K562 (cell line): ENCODE results near the gene INPP5E. TPM values are rescaled to one million over a fixed set of nuclear protein-coding genes. Genes with fewer than 3 reads are reported as not detected.

ENCODE experiments used
- ASH1L ChIP-seq: fragments of 450-650 bp; IDR thresholded peaks from 2 replicates; pipeline ENCODE4 v1.6.1; 2018; ENCODE audit warnings: borderline replicate concordance, mild to moderate bottlenecking, low read depth; ENCODE audit not compliant: partially characterized antibody
- CEBPG ChIP-seq, 3 experiments: fragments of 200-800 bp in 1 of 3; sonication (Bioruptor generic) in 1 of 3; sonication (generic) in 1 of 3; formaldehyde crosslinking in 1 of 3; IDR thresholded peaks in 2 of 3; conservative IDR thresholded peaks in 1 of 3; 2 replicates each; pipeline versions ENCODE4 v1.6.1 to v1.8.0; 2016 to 2022; ENCODE audit warnings: missing compliant biosample characterization in 2 of 3, missing genetic modification characterization in 2 of 3, mild to moderate bottlenecking in 1 of 3, missing genetic modification reagents in 1 of 3
- CHCHD3 ChIP-seq: fragments of 250-450 bp; sonication (Bioruptor Pico); IDR thresholded peaks from 2 replicates; pipeline ENCODE4 v2.1.2; 2022; ENCODE audit warnings: mild to moderate bottlenecking
- FOXO4 ChIP-seq: fragments of 450-650 bp; formaldehyde crosslinking; IDR thresholded peaks from 2 replicates; pipeline ENCODE4 v1.4.0; 2020; ENCODE audit warnings: mild to moderate bottlenecking, moderate library complexity
- HCFC1 ChIP-seq: IDR thresholded peaks from 2 replicates; pipeline ENCODE4 v1.6.1; 2012; ENCODE audit warnings: low read depth, low read length, improper control_type of control experiment
- KDM4B ChIP-seq, 2 experiments: fragments of 450-650 bp in 1 of 2; sonication (generic) in 1 of 2; IDR thresholded peaks; 2 replicates each; pipeline ENCODE4 v1.6.1; 2016 to 2017; ENCODE audit warnings: borderline replicate concordance in 2 of 2, antibody characterized with exemption in 1 of 2, low read depth in 1 of 2, mild to moderate bottlenecking in 1 of 2
- MBD2 ChIP-seq: sonication (generic); IDR thresholded peaks from 2 replicates; pipeline ENCODE4 v1.6.1; 2016; ENCODE audit warnings: low read depth, borderline replicate concordance
- PHB ChIP-seq: fragments of 250-450 bp; sonication (Bioruptor Pico); IDR thresholded peaks from 2 replicates; pipeline ENCODE4 v1.5.0; 2021
- SIN3A ChIP-seq, 2 experiments: fragments of 150-350 bp in 1 of 2; IDR thresholded peaks; 2 replicates each; pipeline ENCODE4 v1.6.1; 2011 to 2016; ENCODE audit warnings: borderline replicate concordance in 2 of 2, low read depth in 2 of 2, low read length in 2 of 2, mild to moderate bottlenecking in 2 of 2, moderate library complexity in 2 of 2; ENCODE audit not compliant: control insufficient read depth in 1 of 2
- STAT6 ChIP-seq: sonication (generic); formaldehyde crosslinking; IDR thresholded peaks from 2 replicates; pipeline ENCODE4 v1.8.1; 2023; ENCODE audit warnings: mild to moderate bottlenecking, missing genetic modification reagents
- TEAD1 ChIP-seq, 2 experiments: fragments of 450-650 bp in 1 of 2; sonication (generic) in 1 of 2; formaldehyde crosslinking; IDR thresholded peaks; 2 replicates each; pipeline versions ENCODE4 v1.4.0 to v1.8.0; 2020 to 2022; ENCODE audit warnings: mild to moderate bottlenecking in 2 of 2, missing genetic modification reagents in 1 of 2
- ZBTB33 ChIP-seq: sonication (generic); formaldehyde crosslinking; IDR thresholded peaks from 2 replicates; pipeline ENCODE4 v1.8.1; 2023; ENCODE audit warnings: mild to moderate bottlenecking, missing genetic modification reagents
- polyA plus RNA-seq, 8 experiments: library from polyadenylated mRNA; depleted of rRNA in 4 of 8; stranded (reverse) in 5 of 8; unstranded in 3 of 8; fragments of >200 nt; fragmentation: Nextera tagmentation in 2 of 8; fragmentation: Illumina TruSeq in 1 of 8; extraction: Ambion mirVana in 2 of 8; extraction: Trizol in 1 of 8; gene quantifications; 2 replicates each; pipeline versions ENCODE4 v1.2.1 to v1.2.3, GENCODE V29; 2011 to 2014; ENCODE audit warnings: inconsistent platforms in 1 of 8, missing spikeins in 1 of 8
- total RNA-seq, 7 experiments: library from RNA; depleted of rRNA in 6 of 7; stranded (reverse); fragments of >200 nt in 6 of 7; fragmentation: Illumina TruSeq in 2 of 7; extraction: Trizol in 2 of 7; gene quantifications; 2 replicates each; pipeline versions ENCODE4 v1.2.1 to v1.2.3, GENCODE V29; 2011 to 2021; ENCODE audit warnings: low replicate concordance in 1 of 7
- TF ChIP-seq, protein P1 (sequence below), 2 experiments: IDR thresholded peaks; 2 replicates each; pipeline ENCODE4 v1.6.1; 2011; ENCODE audit warnings: borderline replicate concordance in 1 of 2, control low read depth in 1 of 2, low read depth in 1 of 2, low read length in 1 of 2, mild to moderate bottlenecking in 1 of 2, mixed read lengths in 1 of 2, moderate library complexity in 1 of 2; ENCODE audit not compliant: insufficient read depth in 1 of 2, insufficient read length in 1 of 2, poor library complexity in 1 of 2, severe bottlenecking in 1 of 2; ENCODE audit errors: extremely low read depth in 1 of 2
- TF ChIP-seq, protein P2 (sequence below), 2 experiments: fragments of 450-650 bp; IDR thresholded peaks; 2 replicates each; pipeline ENCODE4 v1.6.1; 2016

Gene INPP5E
- total and polyA plus RNA-seq, 9 of the 15 experiments (the other 6 are each of a cell fraction or from before 2014, with no cell fraction given): 0.38 to 17.4 (median 4.9) TPM

DNA sequence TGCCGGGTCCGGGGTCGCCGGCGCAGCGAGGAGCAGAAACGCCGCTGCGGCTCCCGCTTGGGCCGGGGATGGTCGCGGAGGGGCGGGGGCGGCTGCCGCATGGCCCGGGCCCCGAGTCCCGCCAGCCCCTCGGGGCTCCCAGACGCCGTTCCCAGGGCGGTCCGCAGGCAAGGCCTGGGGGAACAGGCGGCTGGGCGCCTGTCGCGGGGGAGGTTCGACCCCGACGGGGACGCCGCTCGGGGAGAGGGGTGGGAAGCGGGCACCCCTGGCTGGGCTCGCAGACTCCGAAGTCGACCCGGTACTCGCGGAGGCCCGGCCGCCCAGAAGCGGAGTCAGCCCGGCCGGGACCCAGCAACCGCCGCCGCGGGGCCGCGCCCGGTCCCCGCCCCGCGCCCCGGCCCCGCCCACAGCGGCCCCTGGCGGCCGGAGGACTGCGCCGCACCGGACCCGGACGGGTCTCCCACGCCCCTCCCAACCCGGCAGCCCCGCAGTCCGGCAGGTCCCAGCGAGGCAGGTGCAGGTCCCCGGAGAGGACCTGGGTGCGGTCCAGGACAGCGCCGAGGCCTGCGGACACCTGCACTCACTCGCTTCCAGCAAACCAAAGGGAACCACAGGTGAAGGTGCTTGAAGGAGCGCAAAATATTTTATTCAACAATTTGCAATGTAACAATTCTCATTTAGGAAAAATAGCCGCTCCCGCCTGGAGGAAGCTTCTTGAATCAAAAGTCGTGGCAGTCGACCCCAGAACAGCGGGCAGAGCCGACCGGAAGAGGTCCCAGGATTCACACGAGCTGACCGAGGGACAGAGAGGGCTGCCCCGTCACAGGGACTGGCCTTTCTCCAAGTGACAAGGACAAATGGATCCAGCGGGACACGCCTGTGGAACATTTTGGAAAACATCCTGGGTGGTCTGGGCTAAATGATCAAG, at the start of gene INPP5E (continued):
- TF ChIP-seq CEBPG (CRISPR knock-in tag; IDR thresholded peaks at IDR 0.05) (0 out of 2 replicates have a peak, but pooled peaks have one; percentile 17), CEBPG (tag; conservative IDR thresholded peaks at IDR 0.05 in 1 of 2, IDR thresholded peaks at IDR 0.05 in 1 of 2) (no peak), HCFC1 (peak; percentile 36; the same call in 1 of the 2 replicates), KDM4B (IDR thresholded peaks at IDR 0.05; ENCODE audit: borderline replicate concordance in 2 of 2, low read depth in 1 of 2) (no peak), FOXO4 (CRISPR knock-in tag) (no peak), MBD2 (no peak), ZBTB33 (CRISPR knock-in tag) (no peak), SIN3A (IDR thresholded peaks at IDR 0.05; ENCODE audit: borderline replicate concordance in 2 of 2, control insufficient read depth in 1 of 2, low read depth in 2 of 2, low read length in 2 of 2) (peak in 1 of 2 experiments; percentile 68; a peak in 1 of 4 replicates), PHB (no peak), STAT6 (CRISPR knock-in tag) (no peak), ASH1L (no peak), CHCHD3 (CRISPR knock-in tag) (no peak), TEAD1 (CRISPR knock-in tag; IDR thresholded peaks at IDR 0.05) (no peak)
- TF ChIP-seq, protein P1, sequence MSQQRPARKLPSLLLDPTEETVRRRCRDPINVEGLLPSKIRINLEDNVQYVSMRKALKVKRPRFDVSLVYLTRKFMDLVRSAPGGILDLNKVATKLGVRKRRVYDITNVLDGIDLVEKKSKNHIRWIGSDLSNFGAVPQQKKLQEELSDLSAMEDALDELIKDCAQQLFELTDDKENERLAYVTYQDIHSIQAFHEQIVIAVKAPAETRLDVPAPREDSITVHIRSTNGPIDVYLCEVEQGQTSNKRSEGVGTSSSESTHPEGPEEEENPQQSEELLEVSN (IDR thresholded peaks at IDR 0.05; ENCODE audit: borderline replicate concordance in 1 of 2, extremely low read depth in 1 of 2, insufficient read depth in 1 of 2, insufficient read length in 1 of 2, low read depth in 1 of 2, low read length in 1 of 2, poor library complexity in 1 of 2, severe bottlenecking in 1 of 2): peak in 1 of 2 experiments; percentile 14
- TF ChIP-seq, protein P2, sequence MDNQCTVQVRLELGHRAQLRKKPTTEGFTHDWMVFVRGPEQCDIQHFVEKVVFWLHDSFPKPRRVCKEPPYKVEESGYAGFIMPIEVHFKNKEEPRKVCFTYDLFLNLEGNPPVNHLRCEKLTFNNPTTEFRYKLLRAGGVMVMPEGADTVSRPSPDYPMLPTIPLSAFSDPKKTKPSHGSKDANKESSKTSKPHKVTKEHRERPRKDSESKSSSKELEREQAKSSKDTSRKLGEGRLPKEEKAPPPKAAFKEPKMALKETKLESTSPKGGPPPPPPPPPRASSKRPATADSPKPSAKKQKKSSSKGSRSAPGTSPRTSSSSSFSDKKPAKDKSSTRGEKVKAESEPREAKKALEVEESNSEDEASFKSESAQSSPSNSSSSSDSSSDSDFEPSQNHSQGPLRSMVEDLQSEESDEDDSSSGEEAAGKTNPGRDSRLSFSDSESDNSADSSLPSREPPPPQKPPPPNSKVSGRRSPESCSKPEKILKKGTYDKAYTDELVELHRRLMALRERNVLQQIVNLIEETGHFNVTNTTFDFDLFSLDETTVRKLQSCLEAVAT (IDR thresholded peaks at IDR 0.05): no peak
